Hematopoietic multipotent progenitor cell treated with erythropoietin and hydrocortisone succinate and interleukin-3 and kit ligand, for 6 days (in vitro differentiated cells): ENCODE results near the gene PRMT5.

Experiments
- DNase-seq: peaks from one replicate; pipeline ENCODE4 v3.0.0-alpha.2; 2015

PRMT5 gene

DNA sequence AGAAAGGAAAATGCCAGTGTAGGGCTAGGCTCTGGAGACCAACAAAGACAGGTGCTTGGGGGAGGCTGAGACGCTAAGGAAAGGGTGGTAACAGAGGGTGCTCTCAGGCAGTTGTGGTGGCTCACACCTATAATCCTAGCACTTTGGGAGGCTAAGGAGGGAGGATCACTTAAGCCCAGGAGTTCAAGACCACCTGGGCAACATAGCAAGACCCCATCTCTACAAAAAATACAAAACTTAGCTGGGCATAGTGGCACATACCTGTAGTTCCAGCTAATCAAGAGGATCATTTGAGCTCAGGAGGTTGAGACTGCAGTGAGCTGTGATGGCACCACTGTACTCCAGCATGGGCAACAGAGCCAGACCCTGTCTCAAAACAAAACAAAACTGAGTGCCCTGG lies 33.8 kb downstream of the PRMT5 start:
- DNase-seq, result no peak

DNA sequence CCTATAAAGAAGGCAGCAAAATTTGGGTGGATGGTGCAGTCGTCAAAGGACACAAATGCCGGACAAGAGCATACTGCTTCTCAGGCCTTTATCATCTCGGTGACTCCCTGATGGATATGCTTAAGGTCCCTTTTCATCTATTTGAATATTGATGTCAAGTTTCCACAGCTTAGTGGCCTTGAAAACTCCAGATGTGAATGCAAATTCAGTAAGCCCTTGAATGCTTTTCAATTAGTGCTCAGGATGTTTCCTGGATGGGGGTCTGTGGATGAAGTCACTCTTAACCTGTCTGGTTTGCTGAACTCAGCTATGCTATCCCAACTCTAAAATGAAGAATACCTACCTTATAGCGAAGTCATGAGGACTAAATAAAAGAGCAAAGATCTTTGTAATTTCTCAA lies 35.5 kb downstream of the PRMT5 start:
- no peak for DNase-seq

DNA sequence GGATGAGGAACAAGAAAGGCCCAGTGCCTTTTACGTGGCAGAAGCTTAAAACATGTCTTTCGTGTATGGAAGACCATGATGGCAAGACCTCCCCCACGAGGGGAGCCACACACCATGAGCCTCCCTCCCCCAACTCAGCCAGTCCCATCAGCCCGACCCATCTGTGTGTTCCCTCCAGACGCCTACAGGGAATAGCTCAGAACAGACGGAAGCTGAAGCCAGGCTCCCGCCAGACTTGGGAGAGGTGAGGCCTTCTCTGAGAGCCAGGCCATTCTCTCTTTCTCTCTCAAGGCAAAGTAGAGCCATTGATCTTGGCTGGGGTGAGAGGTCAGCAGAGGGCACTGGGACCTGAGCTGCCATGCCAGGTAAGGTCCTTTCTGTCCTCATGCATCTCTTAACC lies 36.7 kb downstream of the PRMT5 start:
- DNase-seq, result no peak

DNA sequence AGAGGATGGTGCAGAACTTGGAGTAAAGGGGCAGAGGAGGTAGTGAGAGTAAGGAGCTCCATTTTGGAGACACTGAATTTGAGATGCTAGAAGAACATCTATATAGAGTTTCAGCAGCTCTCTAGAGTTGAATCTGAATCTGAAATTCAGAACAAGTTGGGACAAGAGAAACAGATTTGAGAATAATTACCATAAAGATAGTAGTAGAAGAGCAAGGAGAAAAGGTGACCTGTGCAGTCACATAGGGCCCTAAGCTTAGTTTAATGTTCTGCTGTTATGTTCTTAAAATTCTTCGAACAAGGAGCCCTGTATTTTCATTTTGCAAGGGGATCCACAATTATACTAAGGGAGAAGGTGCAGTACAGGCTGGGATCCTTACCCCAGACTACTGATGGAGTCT lies 38.8 kb downstream of the PRMT5 start:
- no peak for DNase-seq

DNA sequence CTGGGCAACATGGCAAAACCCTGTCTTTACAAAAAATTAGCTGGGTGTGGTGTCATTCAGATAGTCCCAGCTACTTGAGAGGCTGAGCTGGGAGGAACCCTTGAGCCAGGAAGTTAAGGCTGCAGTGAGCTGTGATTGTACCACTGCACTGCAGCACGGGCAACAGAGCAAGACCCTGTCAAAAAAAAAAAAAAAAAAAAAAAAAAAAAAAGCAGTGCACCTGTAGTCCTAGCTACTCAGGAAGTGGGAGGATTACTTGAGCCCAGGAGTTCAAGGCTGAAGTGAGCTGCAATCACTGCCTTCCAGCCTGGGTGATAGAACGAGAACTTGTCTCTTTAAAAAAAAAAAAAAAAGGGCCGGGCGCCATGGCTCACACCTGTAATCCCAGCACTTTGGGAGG lies 40.5 kb downstream of the PRMT5 start:
- DNase-seq, result peak; percentile 44

DNA sequence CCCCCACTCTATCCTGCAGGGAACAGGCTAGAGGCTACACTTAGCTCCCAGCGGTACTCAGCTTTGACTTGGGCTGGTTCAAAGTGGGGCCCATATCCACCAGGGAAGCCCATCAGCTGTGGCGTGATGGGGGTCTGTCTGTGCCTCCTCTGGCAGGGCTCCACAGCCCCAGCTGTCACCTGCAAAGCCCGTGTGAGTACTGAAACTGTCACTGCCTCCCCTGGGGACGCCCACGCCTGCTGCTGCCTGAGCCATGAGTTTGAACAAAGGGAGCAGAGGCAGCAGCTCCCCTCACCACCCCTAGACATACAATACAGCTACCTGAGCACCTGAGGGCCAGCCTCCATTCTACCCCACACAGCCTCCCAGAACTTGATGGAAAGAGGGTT lies 41.2 kb downstream of the PRMT5 start:
- DNase-seq, result no peak

DNA sequence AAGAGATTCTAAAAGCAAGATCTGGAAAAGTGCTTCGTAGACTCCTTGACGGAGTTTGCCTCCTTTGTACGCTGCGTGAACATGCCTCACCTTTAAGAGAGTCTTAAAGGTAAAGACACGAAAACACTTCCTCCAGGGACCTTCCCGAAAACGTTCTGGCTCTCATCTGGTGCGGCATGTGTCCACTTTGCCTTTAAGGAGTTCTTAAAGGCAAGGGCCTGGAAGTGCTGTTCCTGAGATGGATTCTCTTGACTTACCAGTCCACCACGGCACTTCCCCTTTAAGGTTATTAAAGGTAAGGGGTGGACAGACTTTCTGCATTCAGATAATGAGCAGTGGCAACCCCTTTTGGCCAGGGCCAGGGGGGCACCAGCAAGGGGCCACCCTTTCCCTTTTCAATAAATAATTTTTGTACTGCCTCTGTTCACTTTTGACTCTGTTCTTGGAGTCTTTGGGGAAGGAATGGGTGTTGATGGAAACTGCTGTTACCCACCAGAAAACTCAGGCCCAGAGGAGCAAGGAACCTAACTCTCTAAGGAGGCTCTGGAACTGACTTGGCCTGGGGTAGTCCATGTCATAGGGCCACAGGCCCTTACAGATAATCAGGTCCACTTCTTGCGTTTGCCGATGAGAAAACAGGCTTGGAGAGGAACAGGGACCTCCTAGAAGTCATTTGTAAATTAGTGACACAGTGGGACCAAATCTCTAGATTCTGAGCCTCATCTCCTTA lies 41.8 kb downstream of the PRMT5 start:
- DNase-seq, result peak; percentile 87

DNA sequence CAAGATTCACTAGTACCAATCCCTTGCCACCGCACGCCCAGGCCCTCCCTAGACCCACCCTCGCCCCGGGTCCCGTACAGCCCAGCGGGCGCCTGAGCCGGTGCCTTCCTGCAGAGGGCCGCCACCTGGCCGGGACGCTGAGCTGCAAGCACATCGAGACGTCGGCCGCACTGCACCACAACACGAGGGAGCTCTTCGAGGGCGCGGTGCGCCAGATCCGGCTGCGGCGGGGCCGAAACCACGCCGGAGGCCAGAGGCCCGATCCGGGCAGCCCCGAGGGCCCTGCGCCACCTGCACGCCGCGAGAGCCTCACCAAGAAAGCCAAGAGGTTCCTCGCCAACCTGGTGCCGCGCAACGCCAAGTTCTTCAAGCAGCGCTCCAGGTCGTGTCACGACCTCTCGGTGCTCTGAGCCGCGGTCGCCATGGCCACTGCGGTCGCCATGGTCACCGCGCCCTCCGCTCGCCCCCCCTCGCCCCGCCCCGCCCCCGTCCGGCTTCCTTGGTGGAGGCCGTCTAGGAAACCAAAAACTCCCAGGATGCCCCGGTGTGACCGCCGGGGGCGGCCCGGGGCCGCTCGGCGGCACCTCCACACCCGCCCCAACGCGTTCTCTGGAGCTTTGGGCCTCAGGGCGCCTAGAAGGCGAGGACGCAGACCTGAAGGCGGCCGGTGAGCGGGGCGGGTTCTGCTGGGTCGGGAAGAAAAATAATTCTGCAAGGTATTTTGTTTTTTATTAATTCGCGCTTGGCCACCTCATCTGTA lies 42.5 kb downstream of the PRMT5 start:
- peak; percentile 88 for DNase-seq

DNA sequence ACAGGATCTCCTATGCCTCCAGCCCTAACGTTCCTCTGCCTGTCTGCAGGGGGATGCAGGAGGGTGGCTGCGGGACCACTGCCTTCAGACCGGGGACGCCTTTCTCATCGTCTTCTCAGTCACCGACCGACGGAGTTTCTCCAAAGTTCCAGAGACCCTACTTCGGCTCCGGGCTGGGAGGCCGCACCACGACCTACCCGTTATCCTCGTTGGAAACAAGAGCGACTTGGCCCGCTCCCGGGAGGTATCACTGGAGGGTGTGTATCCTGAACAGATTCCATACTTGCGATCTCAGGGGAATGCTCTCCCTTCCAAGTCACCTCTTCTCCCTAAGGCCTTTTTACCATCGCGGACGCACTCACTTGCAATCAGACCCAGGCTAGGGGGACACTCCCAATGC lies 43.2 kb downstream of the PRMT5 start:
- DNase-seq, result no peak

DNA sequence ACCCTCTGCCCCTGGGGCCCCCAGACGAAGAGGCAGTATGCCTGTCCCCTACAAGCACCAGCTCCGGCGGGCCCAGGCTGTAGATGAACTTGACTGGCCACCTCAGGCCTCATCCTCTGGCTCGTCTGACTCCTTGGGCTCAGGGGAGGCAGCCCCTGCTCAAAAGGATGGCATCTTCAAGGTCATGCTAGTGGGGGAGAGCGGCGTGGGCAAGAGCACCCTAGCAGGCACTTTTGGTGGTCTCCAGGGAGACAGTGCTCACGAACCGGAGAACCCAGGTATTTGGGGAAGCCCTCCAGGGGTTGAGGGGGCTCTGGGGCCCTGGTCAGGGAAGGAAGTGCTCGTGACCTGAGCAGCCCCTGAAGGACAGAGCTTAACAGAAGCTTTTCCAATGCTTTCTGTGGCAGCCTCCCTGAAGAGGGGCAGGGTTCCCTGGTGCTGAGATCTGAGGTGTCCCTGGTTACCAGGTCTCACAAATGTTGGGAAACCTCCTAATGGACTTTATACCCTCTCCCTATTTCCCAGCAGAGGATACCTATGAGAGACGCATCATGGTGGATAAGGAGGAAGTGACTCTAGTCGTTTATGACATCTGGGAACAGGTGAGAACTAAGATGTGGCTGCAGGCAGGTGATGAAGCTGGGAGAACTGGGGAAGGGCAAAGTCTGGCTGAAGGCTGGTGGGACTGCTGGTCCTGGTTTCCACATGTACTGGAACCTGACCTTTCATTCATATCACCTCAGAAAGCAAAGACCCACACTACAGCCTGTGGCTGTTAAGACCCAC lies 44.2 kb downstream of the PRMT5 start:
- no peak for DNase-seq

DNA sequence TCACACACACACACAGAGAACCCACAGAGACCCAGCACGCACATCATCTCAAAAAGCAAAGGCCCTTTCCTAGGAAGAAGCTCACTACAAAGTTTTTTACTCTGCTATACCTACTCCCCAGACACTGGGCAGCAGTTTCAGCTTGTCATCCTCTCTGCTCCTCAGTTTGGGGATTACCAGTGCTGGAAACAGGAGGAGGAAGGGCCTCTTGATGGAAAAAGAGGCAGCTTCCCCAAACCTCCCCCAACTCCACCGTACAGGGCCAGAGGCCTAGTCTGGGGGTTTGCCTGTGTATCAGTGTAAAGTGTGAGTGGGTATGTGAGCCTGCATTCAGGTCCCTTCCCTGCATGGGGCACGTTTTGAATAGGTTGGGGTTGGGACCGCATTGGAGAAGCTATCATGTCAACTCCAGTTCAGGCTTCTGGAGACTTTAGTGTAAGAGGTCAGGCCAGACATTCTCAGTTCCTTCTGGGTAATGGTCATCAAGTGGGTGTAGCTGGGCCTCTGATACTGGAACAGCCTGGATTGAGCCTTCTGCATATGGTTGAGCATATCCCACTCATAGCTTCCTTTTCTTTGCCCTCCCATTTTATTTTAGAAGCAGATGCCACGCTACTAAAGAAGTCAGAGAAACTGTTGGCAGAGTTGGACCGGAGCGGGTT lies 45.0 kb downstream of the PRMT5 start:
- no peak for DNase-seq

DNA sequence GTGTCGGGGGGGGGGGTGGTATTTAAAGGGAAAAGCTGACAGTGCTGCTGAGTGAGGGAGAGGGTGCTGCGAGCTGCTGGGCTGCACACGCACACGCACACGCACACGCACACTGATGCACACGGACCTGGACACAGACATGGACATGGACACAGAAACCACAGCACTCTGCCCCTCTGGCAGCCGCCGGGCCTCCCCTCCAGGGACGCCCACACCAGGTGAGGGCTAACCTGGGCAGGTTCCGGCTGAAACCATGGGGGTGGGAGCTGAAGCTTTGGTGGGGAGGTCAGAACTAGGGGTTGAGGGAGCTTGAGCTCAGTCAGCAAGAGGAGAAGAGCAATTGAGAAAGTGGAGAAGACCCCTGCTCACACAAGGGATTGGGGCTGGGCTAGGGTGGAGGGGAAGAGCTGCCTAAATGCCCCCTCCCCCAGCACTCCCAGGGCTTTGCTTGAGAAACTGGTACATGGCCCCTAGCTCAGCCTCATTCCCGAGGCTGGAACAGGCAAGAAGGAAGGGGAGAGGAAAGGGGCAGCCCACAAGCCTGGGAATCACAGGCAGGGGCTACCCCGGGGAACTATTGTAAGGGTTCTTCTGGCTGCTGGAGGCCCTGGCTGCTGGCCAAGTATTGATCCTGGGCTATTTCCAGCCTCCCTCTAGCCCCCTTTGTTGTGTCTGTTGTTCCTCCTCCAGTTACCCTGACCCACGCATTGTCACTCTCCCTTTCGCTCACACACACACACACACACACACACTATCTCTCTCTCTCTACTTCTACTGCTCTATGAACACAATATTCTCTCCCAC lies 45.8 kb downstream of the PRMT5 start, which contains the start of gene REM2:
Gene REM2 (plus strand): TSS at position 50 of the 804 bp plus-strand sequence. CDS start 66 bp downstream, at position 116.
- no peak for DNase-seq

DNA sequence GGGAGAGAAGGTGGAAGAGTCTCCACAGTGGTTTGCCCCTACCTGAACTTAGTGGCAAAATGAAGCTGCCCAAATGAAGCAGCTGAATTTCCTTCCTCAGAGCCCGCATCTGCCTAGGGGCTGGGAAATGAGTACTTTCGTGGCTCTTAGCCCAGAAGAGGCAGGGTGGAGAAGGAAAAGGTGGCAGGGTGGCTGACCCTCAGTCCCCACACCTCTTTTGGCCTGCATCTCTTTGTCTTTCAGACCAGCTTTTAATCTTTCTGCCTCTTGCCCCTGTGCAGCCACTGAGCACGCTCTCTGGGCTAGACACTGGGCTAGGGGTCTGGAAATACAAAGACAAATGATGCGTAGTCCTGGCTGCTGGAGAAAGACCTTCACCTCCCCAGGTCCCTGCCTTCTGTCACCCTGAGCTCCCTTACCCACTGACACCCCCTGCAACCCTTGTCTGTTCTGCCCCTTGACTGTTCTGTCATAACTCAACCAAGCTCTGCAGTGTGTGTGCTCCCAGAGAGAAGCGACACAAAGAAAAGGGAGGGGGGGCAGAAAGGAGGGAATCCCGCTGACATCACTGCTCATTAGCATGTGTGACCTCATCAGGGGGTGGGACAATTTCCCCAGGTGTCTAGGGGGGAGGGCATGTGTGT lies 46.5 kb downstream of the PRMT5 start:
- DNase-seq, result no peak

DNA sequence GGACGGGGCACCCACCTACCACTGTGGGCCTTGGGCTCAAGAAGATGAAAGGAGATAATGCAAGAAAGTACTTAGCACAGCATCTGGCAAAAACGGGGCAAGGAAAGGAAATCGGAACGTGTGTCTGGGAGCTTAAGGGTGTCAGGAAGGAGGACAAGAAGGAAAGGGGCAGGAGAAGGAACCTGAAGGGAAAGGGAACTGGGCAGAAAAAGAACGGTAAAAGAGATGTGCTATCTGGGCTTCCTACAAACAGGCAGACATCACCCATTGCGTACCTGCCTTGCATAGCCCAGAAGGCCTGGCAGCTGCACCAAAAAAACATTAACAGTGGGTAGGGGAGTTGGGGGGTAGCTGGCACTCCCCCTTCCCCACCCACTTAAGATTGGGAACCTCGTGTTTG lies 47.1 kb downstream of the PRMT5 start:
- no peak for DNase-seq

DNA sequence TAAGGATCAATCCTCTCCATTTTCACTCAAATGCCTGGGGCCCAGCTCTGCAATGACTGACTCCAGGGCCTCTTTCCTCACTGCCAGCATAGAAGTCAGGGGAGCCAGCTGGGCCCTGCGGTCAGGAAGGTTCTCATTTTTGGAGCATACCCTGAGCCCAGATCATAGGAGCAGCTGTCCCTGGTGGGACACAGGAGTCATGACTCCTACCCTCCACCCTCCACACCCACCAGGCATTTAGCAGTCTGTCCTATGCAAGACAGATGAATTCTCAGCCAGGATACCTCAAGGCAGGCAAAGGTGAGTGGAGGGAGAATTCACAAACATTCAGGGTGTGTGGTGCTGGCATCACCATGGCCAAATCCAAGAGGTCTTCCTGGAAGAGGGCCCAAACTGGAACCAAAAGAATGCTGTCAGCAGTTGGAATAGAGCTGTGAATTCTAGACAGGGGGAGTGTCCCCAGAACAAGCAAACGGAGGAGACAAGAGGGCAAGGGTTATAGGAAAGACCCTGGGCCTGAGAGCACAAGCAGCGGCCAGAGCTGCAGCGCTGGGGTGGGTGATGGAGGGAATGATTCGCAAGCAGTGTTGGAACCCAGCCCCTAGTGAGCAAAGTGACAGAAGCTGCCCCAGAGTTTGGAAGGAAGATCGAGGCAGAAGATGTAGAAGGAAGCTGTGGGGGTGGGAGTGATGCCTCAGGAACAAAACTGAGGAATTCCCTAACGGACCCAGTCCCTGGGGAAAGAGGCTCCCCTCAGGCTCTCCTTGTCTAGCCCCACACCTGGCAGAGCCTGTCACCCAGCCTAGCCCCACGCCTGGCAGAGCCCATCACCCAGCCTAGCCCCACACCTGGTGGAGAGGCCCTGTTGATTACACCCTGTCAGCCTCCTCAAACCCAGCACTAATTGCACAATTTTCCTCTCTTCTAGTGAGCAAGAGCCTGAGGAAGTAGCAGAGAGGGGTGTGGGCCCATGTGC lies 50.6 kb downstream of the PRMT5 start:
- DNase-seq, result no peak

DNA sequence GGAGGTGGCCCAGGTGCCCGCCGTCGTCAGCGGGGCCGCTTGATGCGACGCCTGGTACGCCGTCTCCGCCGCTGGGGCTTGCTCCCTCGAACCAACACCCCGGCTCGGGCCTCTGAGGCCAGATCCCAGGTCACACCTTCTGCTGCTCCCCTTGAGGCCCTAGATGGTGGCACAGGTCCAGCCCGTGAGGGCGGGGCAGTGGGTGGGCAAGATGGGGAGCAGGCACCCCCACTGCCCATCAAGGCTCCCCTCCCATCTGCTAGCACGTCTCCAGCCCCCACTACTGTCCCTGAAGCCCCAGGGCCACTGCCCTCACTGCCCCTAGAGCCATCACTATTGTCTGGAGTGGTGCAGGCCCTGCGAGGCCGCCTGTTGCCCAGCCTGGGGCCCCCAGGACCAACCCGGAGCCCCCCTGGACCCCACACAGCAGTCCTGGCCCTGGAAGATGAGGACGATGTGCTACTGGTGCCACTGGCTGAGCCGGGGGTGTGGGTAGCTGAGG lies 52.1 kb downstream of the PRMT5 start:
- DNase-seq, result no peak

DNA sequence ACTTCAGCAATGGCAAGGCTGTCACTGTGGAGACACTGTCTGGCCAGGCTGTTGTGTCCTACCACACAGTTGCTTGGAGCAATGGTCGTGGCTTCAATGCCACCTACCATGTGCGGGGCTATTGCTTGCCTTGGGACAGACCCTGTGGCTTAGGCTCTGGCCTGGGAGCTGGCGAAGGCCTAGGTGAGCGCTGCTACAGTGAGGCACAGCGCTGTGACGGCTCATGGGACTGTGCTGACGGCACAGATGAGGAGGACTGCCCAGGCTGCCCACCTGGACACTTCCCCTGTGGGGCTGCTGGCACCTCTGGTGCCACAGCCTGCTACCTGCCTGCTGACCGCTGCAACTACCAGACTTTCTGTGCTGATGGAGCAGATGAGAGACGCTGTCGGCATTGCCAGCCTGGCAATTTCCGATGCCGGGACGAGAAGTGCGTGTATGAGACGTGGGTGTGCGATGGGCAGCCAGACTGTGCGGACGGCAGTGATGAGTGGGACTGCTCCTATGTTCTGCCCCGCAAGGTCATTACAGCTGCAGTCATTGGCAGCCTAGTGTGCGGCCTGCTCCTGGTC lies 53.3 kb downstream of the PRMT5 start:
- no peak for DNase-seq

DNA sequence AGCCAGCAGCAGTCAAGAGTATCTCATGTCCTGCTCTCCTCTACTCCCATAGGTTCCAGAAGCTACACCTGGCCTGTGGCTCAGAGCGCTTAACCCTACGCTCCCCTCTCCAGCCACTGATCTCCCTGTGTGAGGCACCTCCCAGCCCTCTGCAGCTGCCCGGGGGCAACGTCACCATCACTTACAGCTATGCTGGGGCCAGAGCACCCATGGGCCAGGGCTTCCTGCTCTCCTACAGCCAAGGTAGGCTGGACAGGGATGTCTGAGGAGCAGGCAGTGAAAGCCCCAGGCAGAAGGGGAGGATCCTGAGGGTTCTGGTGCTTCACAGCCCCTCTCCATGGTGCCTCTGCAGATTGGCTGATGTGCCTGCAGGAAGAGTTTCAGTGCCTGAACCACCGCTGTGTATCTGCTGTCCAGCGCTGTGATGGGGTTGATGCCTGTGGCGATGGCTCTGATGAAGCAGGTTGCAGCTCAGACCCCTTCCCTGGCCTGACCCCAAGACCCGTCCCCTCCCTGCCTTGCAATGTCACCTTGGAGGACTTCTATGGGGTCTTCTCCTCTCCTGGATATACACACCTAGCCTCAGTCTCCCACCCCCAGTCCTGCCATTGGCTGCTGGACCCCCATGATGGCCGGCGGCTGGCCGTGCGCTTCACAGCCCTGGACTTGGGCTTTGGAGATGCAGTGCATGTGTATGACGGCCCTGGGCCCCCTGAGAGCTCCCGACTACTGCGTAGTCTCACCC lies 54.0 kb downstream of the PRMT5 start:
- no peak for DNase-seq
